GM15510 (cell line): ENCODE results near the gene SESN1.

Experiments
- POLR2A ChIP-seq: IDR thresholded peaks from 3 replicates; pipeline ENCODE4 v1.6.1; 2011; ENCODE audit warnings: borderline replicate concordance; ENCODE audit not compliant: insufficient read length; ENCODE audit errors: extremely low read depth

Gene SESN1

DNA sequence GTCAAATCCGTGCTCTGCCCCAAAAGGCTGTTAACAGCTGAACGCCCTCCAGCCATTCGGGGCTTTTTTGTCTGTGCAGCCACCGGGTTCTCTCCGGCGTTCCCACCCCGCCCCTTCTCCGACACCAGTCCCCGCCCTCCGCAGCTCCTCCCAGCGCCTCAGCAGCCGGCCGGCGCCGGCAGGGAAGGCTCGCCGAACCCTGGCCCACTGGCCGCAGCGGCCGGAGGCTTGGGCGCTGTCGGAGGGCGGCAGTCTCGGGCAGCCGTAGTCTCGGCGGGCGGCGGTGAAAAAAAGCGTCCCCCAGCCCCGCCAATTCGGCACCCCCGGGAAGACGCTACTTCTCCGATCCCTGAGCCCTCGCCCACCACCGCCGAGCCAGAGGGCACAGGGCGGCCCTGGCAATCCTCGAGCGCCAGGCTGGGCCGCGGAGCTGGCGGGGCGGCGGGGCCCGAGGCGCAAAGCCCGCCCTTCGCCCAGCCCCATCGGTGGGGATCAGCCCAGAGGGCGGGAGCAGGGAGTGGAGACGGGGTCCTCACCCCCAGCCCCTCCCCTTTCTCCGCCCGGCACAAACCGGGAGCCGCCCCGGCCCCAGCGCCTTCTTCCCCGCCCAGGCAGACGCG is at the start of gene SESN1:
SESN1 (minus strand) TSS at position 431 of the 620 bp plus-strand sequence. CDS start 773 bp downstream, outside the sequence.
- peak; percentile 61 for TF ChIP-seq POLR2A

DNA sequence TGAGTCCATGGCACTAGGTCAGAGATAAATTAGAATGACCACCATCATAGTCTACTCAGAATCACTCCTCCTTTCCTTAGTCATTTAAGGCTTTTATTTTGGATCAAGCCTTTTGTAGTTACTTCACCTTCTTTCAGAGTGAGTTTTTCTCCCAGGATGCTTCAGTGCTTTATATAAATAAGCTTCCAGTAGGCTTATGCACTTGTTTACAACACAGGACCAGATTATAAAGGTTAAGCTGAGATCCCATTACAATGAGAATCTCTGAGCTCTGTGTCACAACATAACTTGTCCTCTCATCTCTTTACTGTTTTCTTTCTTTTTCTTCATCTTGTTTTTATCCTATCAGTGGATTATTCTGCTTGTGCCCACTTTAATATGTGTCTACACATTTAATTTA is 48.5 kb upstream of the SESN1 start:
- no peak for TF ChIP-seq POLR2A

DNA sequence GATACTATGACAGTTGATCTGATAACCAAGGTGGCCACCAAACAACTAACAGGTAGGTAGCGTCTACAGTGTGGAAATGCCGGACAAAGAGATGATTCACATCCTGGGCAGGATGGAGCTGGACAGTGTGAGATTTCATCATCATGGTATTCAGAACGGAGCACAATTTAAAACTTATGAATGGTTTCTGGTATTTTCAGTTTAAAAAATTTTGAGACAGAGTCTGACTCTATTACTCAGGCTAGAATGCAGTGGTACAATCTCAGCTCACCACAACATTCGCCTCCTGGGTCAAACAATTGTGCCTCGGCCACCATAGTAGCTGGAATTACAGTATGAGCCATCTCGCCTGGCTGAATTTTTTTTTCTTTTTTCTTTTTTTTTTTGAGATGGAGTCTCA is 44.5 kb upstream of the SESN1 start:
- TF ChIP-seq POLR2A: no peak

DNA sequence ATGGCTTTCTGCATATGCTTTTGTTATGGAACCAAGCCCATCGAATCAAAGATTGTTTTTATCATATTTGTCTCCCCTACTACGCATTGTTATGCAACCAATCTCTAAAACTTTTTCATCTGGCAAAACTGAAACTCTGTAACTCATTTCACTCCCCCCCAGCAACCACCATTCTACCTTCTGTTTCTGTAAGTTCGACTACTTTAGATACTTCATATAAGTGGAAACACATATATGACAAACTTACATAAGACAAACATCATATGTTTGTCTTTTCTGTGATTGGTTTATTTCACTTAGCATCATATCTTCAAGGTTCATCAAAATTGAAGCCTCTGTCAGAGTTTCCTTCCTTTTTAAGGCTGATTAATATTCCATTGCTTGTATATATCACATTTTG is 35.4 kb upstream of the SESN1 start:
- no peak for TF ChIP-seq POLR2A

DNA sequence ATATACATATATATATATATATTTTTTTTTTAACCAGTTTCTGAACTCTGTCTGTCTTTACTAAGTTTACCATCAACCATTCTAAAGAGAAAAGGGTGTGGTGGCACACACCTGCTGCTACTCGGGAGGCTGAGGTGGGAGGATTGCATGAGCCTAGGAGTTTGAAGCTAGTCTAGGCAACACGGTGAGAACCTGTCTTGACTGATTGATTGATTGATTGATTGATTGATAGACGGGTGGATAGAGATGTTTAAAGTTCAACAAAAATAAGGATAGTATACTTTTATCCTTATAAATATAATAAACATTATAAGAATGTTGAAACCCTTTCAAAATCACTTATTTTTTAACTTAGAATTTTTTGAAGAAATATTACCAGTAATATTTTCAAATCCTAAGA is 30.9 kb upstream of the SESN1 start:
- no peak for TF ChIP-seq POLR2A

DNA sequence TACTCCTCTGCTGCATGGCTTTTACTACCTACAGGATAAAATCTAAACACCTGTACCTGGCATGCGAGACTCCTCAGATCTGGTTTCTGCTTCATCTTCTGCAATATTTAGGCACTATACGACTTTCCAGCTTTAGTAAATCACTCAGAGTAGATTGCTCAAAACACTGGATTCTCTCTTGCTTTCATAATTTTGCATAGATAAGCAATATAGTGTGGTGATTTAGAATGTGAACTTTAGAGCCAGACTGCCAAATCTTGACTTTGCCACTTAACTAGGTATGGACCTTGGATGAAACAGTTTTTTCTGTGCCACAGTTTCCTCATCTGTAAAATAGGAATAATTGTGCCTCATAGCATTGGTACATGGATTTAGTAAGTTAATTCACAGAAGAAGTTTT is 29.6 kb upstream of the SESN1 start:
- no peak for TF ChIP-seq POLR2A

DNA sequence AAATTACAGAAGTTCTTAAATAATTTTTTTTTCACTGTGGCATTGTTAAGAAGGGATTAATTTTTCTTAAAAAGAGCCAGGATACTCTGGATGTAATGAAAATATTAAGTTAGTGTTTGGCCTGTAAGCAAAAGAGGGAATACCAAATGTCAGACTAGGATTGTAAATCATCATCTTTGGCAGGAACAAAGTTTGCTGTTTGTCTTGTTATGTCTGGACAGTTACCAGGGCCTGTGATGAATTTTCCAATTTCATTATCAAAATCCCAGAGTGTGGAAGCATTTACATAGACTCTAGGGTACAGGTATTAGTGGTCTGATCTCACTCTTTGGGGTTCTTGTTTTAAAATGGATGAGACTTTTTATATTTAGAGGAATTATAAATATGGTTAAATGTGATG is 26.8 kb upstream of the SESN1 start:
- no peak for TF ChIP-seq POLR2A

DNA sequence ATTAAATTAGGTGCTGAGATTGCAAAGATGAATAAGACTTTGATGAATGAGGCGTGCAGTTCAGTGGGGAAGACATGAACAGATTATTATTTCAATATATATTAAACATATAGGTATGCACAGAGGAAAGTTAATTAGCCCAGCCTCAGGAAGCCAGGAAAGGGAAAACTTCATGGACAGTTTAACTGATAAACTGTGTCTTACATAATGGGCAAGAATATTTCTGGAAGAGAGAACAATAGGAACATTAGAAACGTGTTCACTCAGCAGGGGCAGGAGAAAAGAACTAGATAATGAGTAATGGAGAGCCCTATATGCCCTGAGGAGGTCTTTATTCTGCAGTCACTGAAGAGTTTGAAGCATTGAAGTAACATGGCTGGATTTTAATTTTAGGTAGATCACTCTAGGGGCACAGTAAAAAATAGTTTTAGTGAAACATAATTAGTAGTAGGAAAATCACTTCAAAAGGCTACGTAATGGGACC is 24.3 kb upstream of the SESN1 start:
- no peak for TF ChIP-seq POLR2A

DNA sequence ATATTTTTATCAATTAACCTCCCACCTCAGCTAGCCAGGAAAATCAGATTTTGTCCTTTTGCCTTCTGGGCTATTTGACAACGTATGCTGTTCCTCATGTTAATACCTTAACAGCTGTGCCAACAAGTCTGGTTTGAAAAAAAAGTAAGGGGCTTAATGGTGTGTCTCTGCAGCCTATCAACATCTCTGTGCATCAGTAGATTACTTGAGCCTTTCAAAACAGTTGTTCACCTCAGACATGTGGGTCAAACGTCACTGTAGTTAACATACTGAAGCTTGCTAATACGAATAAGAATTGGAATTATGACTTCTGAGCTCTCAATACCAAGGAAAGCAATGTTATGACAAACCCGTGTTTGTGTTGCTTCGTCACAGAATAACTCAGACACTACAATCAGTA is 23.7 kb upstream of the SESN1 start:
- TF ChIP-seq POLR2A: no peak

DNA sequence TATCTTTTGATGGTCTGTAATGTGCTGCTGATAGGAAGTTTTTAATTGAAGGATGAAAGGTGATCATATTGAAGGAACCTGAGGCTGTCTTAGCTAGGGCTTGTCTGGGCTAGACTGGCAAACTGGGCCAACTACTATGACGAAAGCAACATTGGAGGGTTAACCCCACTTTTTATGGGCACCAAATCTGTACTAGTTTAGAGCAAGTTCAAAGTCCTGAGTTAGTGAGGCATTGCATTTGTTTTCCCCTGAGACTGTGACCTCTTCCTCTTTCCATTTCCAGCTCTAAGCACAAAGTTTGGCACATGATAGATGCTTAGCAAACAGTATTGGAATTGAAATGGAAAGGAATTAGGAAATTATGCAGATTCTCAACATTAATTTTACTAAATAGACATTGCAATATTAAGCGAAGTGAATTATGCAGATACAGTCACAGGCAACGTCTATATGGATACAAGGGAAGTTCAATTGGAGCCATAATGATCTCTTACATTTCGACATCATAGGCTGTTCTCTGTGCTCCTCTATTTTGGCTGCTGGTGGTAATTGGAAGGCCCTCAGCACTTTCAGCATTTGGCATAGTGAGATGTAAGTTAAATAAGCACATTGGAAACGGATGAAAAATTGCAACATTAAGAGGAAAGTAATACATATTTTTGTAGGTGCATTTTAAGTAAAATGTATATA is 22.8 kb upstream of the SESN1 start:
- TF ChIP-seq POLR2A: no peak

DNA sequence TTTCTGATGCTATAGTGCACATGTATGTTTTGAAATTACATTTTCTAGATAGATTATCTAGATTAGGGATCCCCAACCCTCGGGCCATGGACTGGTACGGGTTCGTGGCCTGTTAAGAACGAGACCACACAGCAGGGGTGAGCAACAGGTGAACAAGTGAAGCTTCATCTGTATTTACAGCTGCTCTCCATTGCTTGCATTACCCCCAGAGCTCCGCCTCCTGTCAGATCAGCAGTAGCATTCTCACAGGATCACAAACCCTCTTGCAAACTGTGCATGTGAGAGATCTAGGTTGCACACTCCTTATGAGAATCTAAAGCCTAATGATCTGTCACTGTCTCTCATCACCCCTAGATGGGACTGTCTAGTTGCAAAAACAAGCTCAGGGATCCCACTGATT is 11.0 kb upstream of the SESN1 start:
- TF ChIP-seq POLR2A: no peak

DNA sequence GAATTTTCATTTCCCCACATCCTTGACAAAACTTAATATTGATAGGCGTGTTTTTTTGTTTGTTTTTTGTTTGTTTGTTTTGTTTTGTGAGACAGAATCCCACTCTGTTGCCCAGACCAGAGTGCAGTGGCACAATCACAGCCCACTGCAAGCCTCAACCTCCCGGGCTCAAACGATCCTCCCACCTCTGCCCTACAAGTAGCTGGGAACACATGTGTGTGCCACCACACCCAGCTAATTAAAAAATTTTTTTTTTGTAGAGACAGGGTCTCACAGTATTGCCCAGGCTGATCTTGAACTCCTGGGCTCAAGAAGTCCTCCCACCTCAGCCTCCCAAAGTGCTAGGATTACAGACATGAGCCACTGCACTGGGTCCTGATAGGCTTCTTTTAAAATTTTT is 9.9 kb upstream of the SESN1 start:
- no peak for TF ChIP-seq POLR2A

DNA sequence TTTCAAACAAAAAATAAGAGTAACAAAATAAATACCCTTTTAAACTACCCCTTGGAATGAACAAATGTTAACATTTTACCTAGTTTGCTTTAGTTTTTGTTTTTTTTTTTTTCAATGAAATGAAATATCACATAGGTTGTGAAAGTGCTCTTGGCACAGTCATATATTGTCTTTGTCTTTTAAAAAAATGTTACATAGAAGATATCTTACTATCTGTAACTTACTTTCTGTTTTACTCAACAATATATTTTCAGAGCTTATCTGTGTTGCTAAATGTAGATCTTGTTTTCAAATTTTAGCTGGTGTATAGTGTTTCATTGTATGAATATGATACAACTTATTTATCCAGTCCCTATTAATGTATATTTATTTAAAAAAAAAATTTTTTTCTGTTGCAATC is 9.3 kb upstream of the SESN1 start:
- no peak for TF ChIP-seq POLR2A

DNA sequence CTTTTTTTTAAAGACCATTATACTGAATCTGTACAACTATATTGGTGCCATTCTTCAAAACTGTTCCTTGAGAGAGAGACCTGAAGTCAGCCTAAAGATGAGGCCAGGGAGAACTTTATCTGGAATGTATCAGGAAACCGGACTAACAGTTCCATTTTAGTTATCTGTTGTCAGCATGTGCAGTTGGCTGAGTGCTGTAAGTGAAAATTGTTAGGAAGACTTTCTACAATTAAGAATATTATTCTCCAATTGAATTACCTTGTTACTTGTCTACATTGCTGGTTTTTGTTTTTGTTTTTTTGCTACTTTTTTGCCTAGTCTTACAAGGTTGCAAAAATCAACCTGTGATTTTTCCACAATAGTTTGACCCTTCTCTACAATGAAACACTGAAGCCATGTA is 8.1 kb upstream of the SESN1 start:
- no peak for TF ChIP-seq POLR2A

DNA sequence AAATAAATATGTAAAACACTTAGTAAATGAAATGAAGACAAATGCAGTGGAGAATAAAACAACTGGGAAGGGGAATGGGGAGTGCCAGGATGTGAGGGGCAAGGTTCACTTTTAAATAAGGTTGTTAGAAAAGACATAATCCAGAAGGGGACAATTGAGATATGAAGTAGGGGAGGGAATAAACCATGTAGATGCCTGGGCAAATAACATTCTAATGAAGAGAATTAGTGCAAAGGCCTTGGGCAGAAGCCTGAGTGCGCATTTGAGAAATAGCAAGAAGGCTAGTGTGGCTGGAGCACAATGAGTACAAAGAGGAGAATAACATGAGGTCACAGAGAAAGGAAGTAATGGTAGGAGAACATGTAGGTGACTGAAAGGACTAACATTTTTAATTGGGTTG is 3.0 kb upstream of the SESN1 start:
- TF ChIP-seq POLR2A: no peak

DNA sequence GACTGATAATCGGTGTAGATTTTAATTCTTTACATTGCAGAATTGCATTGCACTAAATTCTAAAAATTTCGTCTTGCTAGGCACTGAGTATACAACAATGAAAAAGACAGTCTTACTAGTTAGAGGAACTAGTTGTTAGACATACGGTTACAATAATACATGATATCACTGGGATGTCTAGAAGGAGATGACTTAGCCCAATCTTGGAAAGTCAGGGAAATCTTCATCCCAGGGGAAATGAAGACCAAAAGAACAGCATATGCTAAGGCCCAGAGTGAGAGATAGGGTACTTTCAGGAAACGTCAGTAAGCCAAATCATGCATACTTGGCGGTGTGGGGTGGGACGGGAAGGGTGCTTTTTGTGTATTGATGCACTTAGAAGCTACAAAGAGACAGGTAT is 1.6 kb upstream of the SESN1 start:
- no peak for TF ChIP-seq POLR2A

DNA sequence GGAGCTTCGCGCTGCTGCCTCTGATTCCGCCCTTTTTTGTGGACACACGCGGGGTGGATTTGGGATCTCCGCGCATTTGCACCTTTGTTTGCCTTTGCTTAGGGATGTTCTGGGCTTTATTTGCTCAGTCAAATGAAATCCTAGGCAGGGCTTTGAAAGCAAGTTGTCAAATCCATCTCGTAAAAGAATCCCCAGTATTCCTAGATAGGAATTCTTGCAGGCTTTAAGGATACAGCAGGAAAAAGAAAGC is 1.1 kb upstream of the SESN1 start:
- TF ChIP-seq POLR2A: no peak

DNA sequence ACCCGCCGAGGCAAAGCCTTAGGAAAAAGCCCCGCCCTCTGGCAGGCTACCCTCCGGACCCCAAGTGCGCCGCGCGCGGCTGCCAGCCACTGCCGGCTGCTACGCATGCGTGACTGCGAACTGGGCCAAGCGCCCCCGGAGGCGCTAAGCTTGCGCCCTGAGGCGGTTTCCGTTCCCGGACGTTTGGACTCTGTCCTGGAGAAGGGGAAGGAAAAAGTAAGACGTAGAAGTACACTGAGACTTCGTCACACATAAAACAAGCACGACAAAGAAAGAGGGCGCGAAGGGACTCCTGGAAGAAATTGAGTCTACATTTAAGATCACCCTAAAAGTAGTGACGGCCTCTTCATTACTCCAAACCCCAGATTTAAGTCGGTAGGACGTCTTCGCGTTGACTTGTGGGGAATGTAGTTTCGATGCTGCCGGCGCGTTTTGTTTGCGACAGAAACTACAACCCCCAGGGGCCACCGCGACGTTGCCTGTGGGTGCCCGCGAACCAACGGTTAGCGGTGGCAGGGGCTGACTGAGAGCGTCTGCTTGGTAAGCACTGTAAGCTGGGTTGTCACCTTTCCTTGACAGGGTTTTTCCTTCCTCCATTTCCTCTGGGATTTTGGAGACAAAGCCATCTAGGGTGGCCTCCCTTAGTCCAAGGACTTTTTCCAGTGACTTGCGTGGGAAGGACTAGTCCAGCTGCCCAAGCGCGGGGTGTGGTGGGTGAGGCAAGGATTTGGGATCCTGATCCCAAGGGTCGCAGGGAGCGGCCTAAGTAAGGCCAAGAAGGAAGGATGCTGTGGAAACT is 589 bp upstream of the SESN1 start, which contains the start of gene CEP57L1:
CEP57L1 (plus strand) TSS at position 472 of the 799 bp plus-strand sequence. CDS start 49,715 bp downstream, outside the sequence.
- peak; percentile 58 for TF ChIP-seq POLR2A
